Tibial nerve (tissue), 4 donors: ENCODE measurements around the gene FRMD4A. TPM values are rescaled to one million over a fixed set of nuclear protein-coding genes. Genes with fewer than 3 reads are reported as not detected.
"Not testable (repeated sequence)": the region's sequence is repeated elsewhere in the genome, so short reads cannot be mapped to it uniquely, and the experiment has no call there.

ENCODE experiments used
- DNase-seq, 2 donors: peaks; one replicate each; pipeline ENCODE4 v3.0.0-alpha.2; 2019; ENCODE audit warnings: low spot score in 2 of 2
- H3K27ac ChIP-seq, 4 donors: fragments of 200-600 bp; sonication (generic) in 3 of 4; one replicate each; pipeline ENCODE4 v1.5.1; 2017 to 2019; ENCODE audit warnings: mild to moderate bottlenecking in 1 of 4
- H3K27me3 ChIP-seq, 2 donors: fragments of 200-600 bp; sonication (generic) in 1 of 2; one replicate each; pipeline versions ENCODE4 v1.5.1 to v1.6.0; 2017 to 2019
- H3K36me3 ChIP-seq, 3 donors: fragments of 200-600 bp; sonication (generic); one replicate each; pipeline ENCODE4 v1.5.1; 2018 to 2019
- H3K4me1 ChIP-seq, 4 donors: fragments of 200-600 bp; sonication (generic) in 3 of 4; one replicate each; pipeline ENCODE4 v1.5.1; 2017 to 2019
- H3K4me3 ChIP-seq, 4 donors: fragments of 200-600 bp; sonication (generic) in 3 of 4; one replicate each; pipeline ENCODE4 v1.5.1; 2017 to 2019; ENCODE audit warnings: mild to moderate bottlenecking in 1 of 4, moderate library complexity in 1 of 4
- H3K9me3 ChIP-seq, 4 donors: fragments of 200-600 bp; sonication (generic) in 3 of 4; one replicate each; pipeline ENCODE4 v1.5.1; 2017 to 2019
- CTCF ChIP-seq, 5 experiments: fragments of 200-600 bp in 3 of 5; fragments of 450-650 bp in 2 of 5; sonication (generic) in 3 of 5; IDR thresholded peaks; one replicate each; pipeline ENCODE4 v1.5.1; 2016 to 2019; ENCODE audit warnings: antibody characterized with exemption in 5 of 5, mild to moderate bottlenecking in 3 of 5, moderate library complexity in 2 of 5
- EP300 ChIP-seq, 2 donors: sonication (generic); formaldehyde crosslinking; IDR thresholded peaks; one replicate each; pipeline ENCODE4 v1.6.1; 2017; ENCODE audit warnings: antibody characterized with exemption in 2 of 2, mild to moderate bottlenecking in 1 of 2
- POLR2A ChIP-seq, 2 donors: fragments of 450-650 bp; IDR thresholded peaks; one replicate each; pipeline ENCODE4 v1.6.1; 2017; ENCODE audit warnings: antibody characterized with exemption in 2 of 2, mild to moderate bottlenecking in 2 of 2, moderate library complexity in 2 of 2
- WGBS, 2 donors: methylation state at CpG; one replicate each; pipeline ENCODE4 v1.1.5; 2018; 5-methylcytosine and 5-hydroxymethylcytosine counted together
- total RNA-seq, 4 donors: library from RNA; depleted of rRNA; stranded (reverse); fragments of >200 nt; gene quantifications; one replicate each; pipeline ENCODE4 v1.1.0, GENCODE V29; 2016

Gene FRMD4A
- total RNA-seq, 4 donors from 2014 or later = 39.8 to 89.7 (median 53.9) TPM

GRCh38 chr10:14200698-14201544 is 129.8 kb downstream of the FRMD4A start:
- Histone ChIP-seq H3K36me3 (no peaks in the 10 kb centered on the region), H3K27me3 (peaks cover 0 to 19% of the 10 kb centered on the region in 2 donors), H3K4me1 (no peaks in the 10 kb centered on the region), H3K9me3 (no peaks in the 10 kb centered on the region), H3K4me3 (no peak overlapping the region), H3K27ac (no peak overlapping the region)
- DNase-seq = no peak
- WGBS, 2 donors = 42 to 45% methylated on average over 16 of the region's 16 CpGs
- TF ChIP-seq EP300 (IDR thresholded peaks at IDR 0.05) (no peak), CTCF (IDR thresholded peaks at IDR 0.05) (no peak), POLR2A (IDR thresholded peaks at IDR 0.05) (no peak)

- H3K36me3 ChIP-seq, DNase-seq, H3K4me3 ChIP-seq, H3K9me3 ChIP-seq, H3K4me1 ChIP-seq, H3K27ac ChIP-seq: not testable (repeated sequence)
- WGBS, 2 donors = 93 to 94% methylated on average over 4 of the region's 4 CpGs
- peaks cover 0 to 19% of the 10 kb centered on the region in 2 donors for H3K27me3 ChIP-seq
These were observed 131.6 kb downstream of the FRMD4A start for GRCh38 chr10:14199098-14199497.

GRCh38 chr10:14198078-14198477 is 132.6 kb downstream of the FRMD4A start:
- WGBS, 2 donors = 89 to 93% methylated on average over 9 of the region's 9 CpGs
- TF ChIP-seq POLR2A (IDR thresholded peaks at IDR 0.05) (no peak), EP300 (IDR thresholded peaks at IDR 0.05) (no peak), CTCF (IDR thresholded peaks at IDR 0.05) (no peak)
- no peak for DNase-seq
- H3K27ac ChIP-seq = no peak overlapping the region
- H3K27me3 ChIP-seq = peaks cover 0 to 16% of the 10 kb centered on the region in 2 donors
- no peaks in the 10 kb centered on the region for H3K4me1 ChIP-seq
- no peak overlapping the region for H3K4me3 ChIP-seq
- H3K36me3 ChIP-seq = no peaks in the 10 kb centered on the region
- no peaks in the 10 kb centered on the region for H3K9me3 ChIP-seq

- Histone ChIP-seq H3K4me3 (no peak overlapping the region), H3K27me3 (peaks cover 0 to 19% of the 10 kb centered on the region in 2 donors), H3K27ac (no peak overlapping the region), H3K9me3 (no peaks in the 10 kb centered on the region), H3K4me1 (no peaks in the 10 kb centered on the region), H3K36me3 (no peaks in the 10 kb centered on the region)
- DNase-seq = no peak
- TF ChIP-seq CTCF (IDR thresholded peaks at IDR 0.05) (no peak), EP300 (IDR thresholded peaks at IDR 0.05) (no peak), POLR2A (IDR thresholded peaks at IDR 0.05) (no peak)
These were observed 134.6 kb downstream of the FRMD4A start for GRCh38 chr10:14196113-14196512.

GRCh38 chr10:14195433-14195832 is 135.3 kb downstream of the FRMD4A start:
- no peaks in the 10 kb centered on the region for H3K36me3 ChIP-seq
- H3K4me3 ChIP-seq = no peak overlapping the region

More at GRCh38 chr10:14195433-14195832, 135.3 kb downstream of the FRMD4A start:
- Histone ChIP-seq H3K27me3 (peaks cover 0 to 14% of the 10 kb centered on the region in 2 donors), H3K9me3 (no peaks in the 10 kb centered on the region), H3K4me1 (no peaks in the 10 kb centered on the region), H3K27ac (no peak overlapping the region)
- DNase-seq = no peak
- TF ChIP-seq CTCF (IDR thresholded peaks at IDR 0.05) (no peak), POLR2A (IDR thresholded peaks at IDR 0.05) (no peak), EP300 (IDR thresholded peaks at IDR 0.05) (no peak)
- 84 to 88% methylated on average over 6 of the region's 6 CpGs for WGBS, 2 donors
